Liver (tissue), 9 donors: ENCODE results near the gene ING3. TPM values are rescaled to one million over a fixed set of nuclear protein-coding genes. Genes with fewer than 3 reads are reported as not detected.

Experiments used
- DNase-seq: peaks from one replicate; pipeline ENCODE4 v3.0.0-alpha.2; 2017; ENCODE audit warnings: low spot score
- H3K27ac ChIP-seq, 2 donors: one replicate each; pipeline ENCODE4 v1.7.0; 2013; ENCODE audit warnings: inconsistent platforms in 2 of 2, low read length in 2 of 2, control low read depth in 1 of 2, low read depth in 1 of 2, mild to moderate bottlenecking in 1 of 2
- H3K27me3 ChIP-seq, 4 donors: one replicate each; pipeline versions ENCODE4 v1.6.1 to v1.7.0; 2013; ENCODE audit warnings: low read length in 3 of 4, inconsistent platforms in 1 of 4, mild to moderate bottlenecking in 1 of 4, moderate library complexity in 1 of 4; ENCODE audit not compliant: control insufficient read depth in 4 of 4, insufficient read depth in 4 of 4
- H3K36me3 ChIP-seq, 4 donors: one replicate each; pipeline versions ENCODE4 v1.6.1 to v1.7.0; 2013; ENCODE audit warnings: low read length in 3 of 4, mild to moderate bottlenecking in 3 of 4, low read depth in 1 of 4, moderate library complexity in 1 of 4; ENCODE audit not compliant: control insufficient read depth in 4 of 4, insufficient read depth in 3 of 4
- H3K4me1 ChIP-seq, 4 donors: one replicate each; pipeline versions ENCODE4 v1.6.1 to v1.7.0; 2013; ENCODE audit warnings: low read length in 3 of 4, mild to moderate bottlenecking in 3 of 4, moderate library complexity in 1 of 4; ENCODE audit not compliant: control insufficient read depth in 4 of 4, insufficient read depth in 4 of 4
- H3K4me3 ChIP-seq, 3 donors: one replicate each; pipeline versions ENCODE4 v1.6.1 to v1.7.0; 2013; ENCODE audit warnings: low read length in 3 of 3, control low read depth in 1 of 3, low read depth in 1 of 3, mild to moderate bottlenecking in 1 of 3
- H3K9ac ChIP-seq, 2 donors: one replicate each; pipeline ENCODE4 v1.7.0; 2013; ENCODE audit warnings: low read length in 2 of 2, mild to moderate bottlenecking in 2 of 2, moderate library complexity in 2 of 2, control low read depth in 1 of 2, low read depth in 1 of 2
- H3K9me3 ChIP-seq, 4 donors: one replicate each; pipeline versions ENCODE4 v1.6.1 to v1.7.0; 2013; ENCODE audit warnings: low read length in 3 of 4; ENCODE audit not compliant: control insufficient read depth in 4 of 4
- EGR1 ChIP-seq, 2 donors: IDR thresholded peaks; 2 replicates each; pipeline ENCODE4 v1.6.1; 2016 to 2018; ENCODE audit warnings: antibody characterized with exemption in 2 of 2, low read depth in 2 of 2
- FOXA1 ChIP-seq: IDR thresholded peaks from 2 replicates; pipeline ENCODE4 v1.6.1; 2016; ENCODE audit warnings: antibody characterized with exemption
- FOXA2 ChIP-seq: IDR thresholded peaks from 2 replicates; pipeline ENCODE4 v1.6.1; 2016; ENCODE audit warnings: antibody characterized with exemption
- HNF4G ChIP-seq: IDR thresholded peaks from 2 replicates; pipeline ENCODE4 v1.6.1; 2016; ENCODE audit warnings: antibody characterized with exemption
- JUND ChIP-seq, 2 donors: IDR thresholded peaks; 2 replicates each; pipeline ENCODE4 v1.6.1; 2016; ENCODE audit warnings: antibody characterized with exemption in 2 of 2
- RAD21 ChIP-seq, 2 donors: IDR thresholded peaks; 2 replicates each; pipeline ENCODE4 v1.6.1; 2016; ENCODE audit warnings: antibody characterized with exemption in 2 of 2, mild to moderate bottlenecking in 2 of 2
- RXRA ChIP-seq, 2 donors: IDR thresholded peaks; 2 replicates each; pipeline ENCODE4 v1.6.1; 2017 to 2018; ENCODE audit warnings: antibody characterized with exemption in 2 of 2, mild to moderate bottlenecking in 1 of 2
- SP1 ChIP-seq: IDR thresholded peaks from 2 replicates; pipeline ENCODE4 v1.6.1; 2018; ENCODE audit warnings: antibody characterized with exemption, mild to moderate bottlenecking
- TAF1 ChIP-seq: conservative IDR thresholded peaks from 2 replicates; pipeline ENCODE4 v1.6.1; 2016; ENCODE audit warnings: antibody characterized with exemption, mild to moderate bottlenecking
- YY1 ChIP-seq: IDR thresholded peaks from 2 replicates; pipeline ENCODE4 v1.6.1; 2016; ENCODE audit warnings: antibody characterized with exemption, mild to moderate bottlenecking
- WGBS: extraction: QIAGEN DNeasy Blood & Tissue Kit; methylation state at CpG from one replicate; pipeline ENCODE4 v1.1.7; 2013; 5-methylcytosine and 5-hydroxymethylcytosine counted together
- polyA plus RNA-seq, 2 donors: library from polyadenylated mRNA; stranded (reverse) in 1 of 2; unstranded in 1 of 2; fragments of 200-250 nt in 1 of 2; fragments of >200 nt in 1 of 2; fragmentation: Nextera tagmentation in 1 of 2; extraction: Ambion mirVana in 1 of 2; gene quantifications; one replicate each; pipeline versions ENCODE4 v1.2.1 to v1.2.3, GENCODE V29; 2013 to 2015
- total RNA-seq, 2 donors: library from RNA; depleted of rRNA; stranded (reverse); fragments of >200 nt; gene quantifications; one replicate each; pipeline ENCODE4 v1.2.3, GENCODE V29; 2014
- TF ChIP-seq, protein P1 (sequence below): IDR thresholded peaks from 2 replicates; pipeline ENCODE4 v1.6.1; 2016; ENCODE audit warnings: antibody characterized with exemption
- TF ChIP-seq, protein P2 (sequence below): fragments of 150-350 bp; IDR thresholded peaks from 2 replicates; pipeline ENCODE4 v1.5.1; 2017; ENCODE audit warnings: improper control_type of control experiment, low read depth, low read length; ENCODE audit not compliant: missing input control
- TF ChIP-seq, protein P3 (sequence below): IDR thresholded peaks from 2 replicates; pipeline ENCODE4 v1.6.1; 2016; ENCODE audit warnings: antibody characterized with exemption, mild to moderate bottlenecking
- TF ChIP-seq, protein P4 (sequence below): IDR thresholded peaks from 2 replicates; pipeline ENCODE4 v1.6.1; 2016; ENCODE audit warnings: antibody characterized with exemption
- donor health status: healthy.
- donor health status: healthy.
- donor health status: healthy.
- donor health status: healthy.
- donor health status: healthy.

Gene ING3
- total and polyA plus RNA-seq, 4 donors = 3.8 to 14.0 (median 10.9) TPM

DNA sequence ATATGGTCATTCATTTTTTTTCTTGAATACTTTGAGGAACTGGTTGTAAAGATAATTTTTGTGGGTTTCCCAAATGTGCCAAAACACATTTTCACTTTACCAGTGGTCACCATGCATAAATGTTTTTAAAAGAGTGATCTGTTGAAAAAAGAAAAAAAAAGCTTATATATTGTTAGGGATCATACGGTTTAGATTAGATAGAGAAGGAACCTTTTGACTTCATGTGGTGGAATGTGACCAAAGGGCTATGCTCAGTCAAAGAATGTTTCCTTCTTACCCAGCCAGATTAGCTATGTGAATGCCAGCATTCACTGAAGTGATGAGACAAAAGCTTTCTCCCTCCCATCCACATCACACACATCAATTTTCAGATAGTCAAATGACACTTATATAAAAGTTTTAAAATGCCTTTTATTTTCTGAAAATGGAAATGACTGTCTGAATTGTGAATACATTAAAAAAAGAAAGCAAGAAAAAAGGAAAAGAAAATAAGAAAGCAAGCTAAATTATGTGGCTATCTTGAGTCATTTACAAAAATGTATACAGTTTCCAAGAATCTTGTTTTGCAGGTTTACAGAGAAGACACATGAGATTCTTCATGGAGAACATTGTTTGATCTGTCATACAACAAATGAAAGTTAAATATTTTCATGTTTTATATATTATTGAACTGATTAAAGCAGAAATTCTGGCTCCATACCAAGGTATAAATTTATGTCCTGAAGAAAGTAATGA is 29.4 kb downstream of the ING3 start (continued):
- TF ChIP-seq, protein P1, sequence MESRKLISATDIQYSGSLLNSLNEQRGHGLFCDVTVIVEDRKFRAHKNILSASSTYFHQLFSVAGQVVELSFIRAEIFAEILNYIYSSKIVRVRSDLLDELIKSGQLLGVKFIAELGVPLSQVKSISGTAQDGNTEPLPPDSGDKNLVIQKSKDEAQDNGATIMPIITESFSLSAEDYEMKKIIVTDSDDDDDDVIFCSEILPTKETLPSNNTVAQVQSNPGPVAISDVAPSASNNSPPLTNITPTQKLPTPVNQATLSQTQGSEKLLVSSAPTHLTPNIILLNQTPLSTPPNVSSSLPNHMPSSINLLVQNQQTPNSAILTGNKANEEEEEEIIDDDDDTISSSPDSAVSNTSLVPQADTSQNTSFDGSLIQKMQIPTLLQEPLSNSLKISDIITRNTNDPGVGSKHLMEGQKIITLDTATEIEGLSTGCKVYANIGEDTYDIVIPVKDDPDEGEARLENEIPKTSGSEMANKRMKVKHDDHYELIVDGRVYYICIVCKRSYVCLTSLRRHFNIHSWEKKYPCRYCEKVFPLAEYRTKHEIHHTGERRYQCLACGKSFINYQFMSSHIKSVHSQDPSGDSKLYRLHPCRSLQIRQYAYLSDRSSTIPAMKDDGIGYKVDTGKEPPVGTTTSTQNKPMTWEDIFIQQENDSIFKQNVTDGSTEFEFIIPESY = no peak
- TF ChIP-seq JUND (IDR thresholded peaks at IDR 0.05) = no peak
- no peak for TF ChIP-seq RAD21 (IDR thresholded peaks at IDR 0.05)
- TF ChIP-seq TAF1 = no peak

DNA sequence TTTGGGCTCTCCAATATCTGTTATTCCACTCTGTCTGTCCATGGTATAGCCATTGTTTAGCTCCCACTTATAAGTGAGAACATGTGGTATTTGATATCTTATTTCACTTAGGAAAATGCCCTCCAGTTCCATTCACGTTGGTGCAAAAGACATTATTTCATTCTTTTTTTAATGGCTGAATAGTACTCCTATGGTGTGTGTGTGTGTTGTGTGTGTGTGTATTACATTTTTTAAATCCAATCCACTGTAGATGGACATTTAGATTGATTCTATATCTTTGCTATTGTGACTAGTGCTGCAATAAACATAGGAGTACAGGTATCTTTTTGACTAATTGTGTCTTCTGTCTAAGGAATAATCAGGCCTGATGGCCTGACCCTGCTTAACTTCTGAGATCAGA is 30.5 kb downstream of the ING3 start:
- no peaks in the 10 kb centered on the region for H3K4me1 ChIP-seq
- 92% methylated on average over 1 of the region's 1 CpG for WGBS
- TF ChIP-seq, protein P2, sequence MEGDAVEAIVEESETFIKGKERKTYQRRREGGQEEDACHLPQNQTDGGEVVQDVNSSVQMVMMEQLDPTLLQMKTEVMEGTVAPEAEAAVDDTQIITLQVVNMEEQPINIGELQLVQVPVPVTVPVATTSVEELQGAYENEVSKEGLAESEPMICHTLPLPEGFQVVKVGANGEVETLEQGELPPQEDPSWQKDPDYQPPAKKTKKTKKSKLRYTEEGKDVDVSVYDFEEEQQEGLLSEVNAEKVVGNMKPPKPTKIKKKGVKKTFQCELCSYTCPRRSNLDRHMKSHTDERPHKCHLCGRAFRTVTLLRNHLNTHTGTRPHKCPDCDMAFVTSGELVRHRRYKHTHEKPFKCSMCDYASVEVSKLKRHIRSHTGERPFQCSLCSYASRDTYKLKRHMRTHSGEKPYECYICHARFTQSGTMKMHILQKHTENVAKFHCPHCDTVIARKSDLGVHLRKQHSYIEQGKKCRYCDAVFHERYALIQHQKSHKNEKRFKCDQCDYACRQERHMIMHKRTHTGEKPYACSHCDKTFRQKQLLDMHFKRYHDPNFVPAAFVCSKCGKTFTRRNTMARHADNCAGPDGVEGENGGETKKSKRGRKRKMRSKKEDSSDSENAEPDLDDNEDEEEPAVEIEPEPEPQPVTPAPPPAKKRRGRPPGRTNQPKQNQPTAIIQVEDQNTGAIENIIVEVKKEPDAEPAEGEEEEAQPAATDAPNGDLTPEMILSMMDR = no peak
- TF ChIP-seq FOXA2 (no peak), SP1 (no peak), FOXA1 (no peak)

DNA sequence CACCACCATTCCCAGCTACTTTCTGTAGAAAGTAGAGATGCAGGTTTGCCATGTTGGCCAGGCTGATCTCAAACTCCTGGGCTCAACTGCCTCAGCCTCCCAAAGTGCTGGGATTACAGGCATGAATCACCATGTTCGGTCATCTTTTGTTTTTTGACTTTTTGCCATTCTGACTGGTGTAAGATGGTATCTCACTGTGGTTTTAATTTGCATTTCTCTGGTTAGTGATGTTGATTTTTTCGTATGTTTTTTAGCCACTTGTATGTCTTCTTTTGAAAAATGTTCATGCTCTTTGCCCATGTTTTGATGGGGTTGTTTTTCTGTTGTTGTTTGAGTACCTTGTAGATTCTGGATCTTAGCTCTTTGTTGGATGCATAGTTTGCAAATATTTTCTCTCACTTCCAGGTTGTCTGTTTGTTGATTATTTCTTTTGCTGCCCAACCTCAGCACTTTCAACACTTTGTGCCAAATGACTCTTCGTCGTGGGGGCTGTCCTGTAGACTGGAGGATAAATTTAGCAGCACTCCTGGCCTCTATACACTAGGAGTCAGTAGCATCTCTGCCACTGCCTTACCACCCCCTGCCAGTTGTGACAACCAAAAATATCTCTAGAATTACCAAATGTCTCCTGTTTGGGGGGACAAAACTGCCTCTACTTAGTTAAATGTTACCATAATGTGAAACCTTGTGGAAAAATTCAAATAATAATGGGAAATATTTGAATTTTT is 31.5 kb downstream of the ING3 start:
- 86% methylated on average over 4 of the region's 4 CpGs for WGBS
- H3K36me3 ChIP-seq = no peaks in the 10 kb centered on the region
- H3K9me3 ChIP-seq = no peaks in the 10 kb centered on the region
- no peak overlapping the region for H3K27ac ChIP-seq
- no peak for TF ChIP-seq YY1
- TF ChIP-seq, protein P3, sequence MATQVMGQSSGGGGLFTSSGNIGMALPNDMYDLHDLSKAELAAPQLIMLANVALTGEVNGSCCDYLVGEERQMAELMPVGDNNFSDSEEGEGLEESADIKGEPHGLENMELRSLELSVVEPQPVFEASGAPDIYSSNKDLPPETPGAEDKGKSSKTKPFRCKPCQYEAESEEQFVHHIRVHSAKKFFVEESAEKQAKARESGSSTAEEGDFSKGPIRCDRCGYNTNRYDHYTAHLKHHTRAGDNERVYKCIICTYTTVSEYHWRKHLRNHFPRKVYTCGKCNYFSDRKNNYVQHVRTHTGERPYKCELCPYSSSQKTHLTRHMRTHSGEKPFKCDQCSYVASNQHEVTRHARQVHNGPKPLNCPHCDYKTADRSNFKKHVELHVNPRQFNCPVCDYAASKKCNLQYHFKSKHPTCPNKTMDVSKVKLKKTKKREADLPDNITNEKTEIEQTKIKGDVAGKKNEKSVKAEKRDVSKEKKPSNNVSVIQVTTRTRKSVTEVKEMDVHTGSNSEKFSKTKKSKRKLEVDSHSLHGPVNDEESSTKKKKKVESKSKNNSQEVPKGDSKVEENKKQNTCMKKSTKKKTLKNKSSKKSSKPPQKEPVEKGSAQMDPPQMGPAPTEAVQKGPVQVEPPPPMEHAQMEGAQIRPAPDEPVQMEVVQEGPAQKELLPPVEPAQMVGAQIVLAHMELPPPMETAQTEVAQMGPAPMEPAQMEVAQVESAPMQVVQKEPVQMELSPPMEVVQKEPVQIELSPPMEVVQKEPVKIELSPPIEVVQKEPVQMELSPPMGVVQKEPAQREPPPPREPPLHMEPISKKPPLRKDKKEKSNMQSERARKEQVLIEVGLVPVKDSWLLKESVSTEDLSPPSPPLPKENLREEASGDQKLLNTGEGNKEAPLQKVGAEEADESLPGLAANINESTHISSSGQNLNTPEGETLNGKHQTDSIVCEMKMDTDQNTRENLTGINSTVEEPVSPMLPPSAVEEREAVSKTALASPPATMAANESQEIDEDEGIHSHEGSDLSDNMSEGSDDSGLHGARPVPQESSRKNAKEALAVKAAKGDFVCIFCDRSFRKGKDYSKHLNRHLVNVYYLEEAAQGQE = no peak
- TF ChIP-seq HNF4G = no peak
- TF ChIP-seq, protein P2 = no peak
- TF ChIP-seq TAF1 = no peak
- TF ChIP-seq EGR1 (IDR thresholded peaks at IDR 0.05; ENCODE audit: low read depth in 2 of 2) = no peak
- TF ChIP-seq, protein P1 = no peak
- TF ChIP-seq, protein P4, sequence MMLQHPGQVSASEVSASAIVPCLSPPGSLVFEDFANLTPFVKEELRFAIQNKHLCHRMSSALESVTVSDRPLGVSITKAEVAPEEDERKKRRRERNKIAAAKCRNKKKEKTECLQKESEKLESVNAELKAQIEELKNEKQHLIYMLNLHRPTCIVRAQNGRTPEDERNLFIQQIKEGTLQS = no peak
- TF ChIP-seq RXRA (IDR thresholded peaks at IDR 0.05) = no peak
- TF ChIP-seq FOXA1 = no peak
- no peak overlapping the region for H3K9ac ChIP-seq
- no peak overlapping the region for H3K4me3 ChIP-seq
- no peak for DNase-seq
- H3K4me1 ChIP-seq = no peaks in the 10 kb centered on the region
- H3K27me3 ChIP-seq = no peaks in the 10 kb centered on the region

More for the DNA sequence above, 30.5 kb downstream of the ING3 start:
- Histone ChIP-seq H3K36me3 (peaks cover 0 to 6% (median 0%) of the 10 kb centered on the region in 4 donors), H3K9me3 (no peaks in the 10 kb centered on the region), H3K27me3 (no peaks in the 10 kb centered on the region), H3K4me3 (no peak overlapping the region), H3K9ac (no peak overlapping the region), H3K27ac (no peak overlapping the region)
- DNase-seq = no peak
